ENCODE data around the gene FKBP1A. TPM values are rescaled to one million over a fixed set of nuclear protein-coding genes. Genes with fewer than 3 reads are reported as not detected.
A peak's percentile ranks its signal among the peaks of the same experiment; 100 is the strongest.

FKBP1A gene
- total RNA-seq, 1 donor from 2014 or later = 124 TPM

- no peaks in the 10 kb centered on the region for H3K36me3 ChIP-seq
- H3K27me3 ChIP-seq (ENCODE audit: low read depth) = peaks cover 13% of the 10 kb centered on the region
- no peaks in the 10 kb centered on the region for H3K9me3 ChIP-seq (replicated peaks)
- peaks cover 73% of the 10 kb centered on the region for H3K4me1 ChIP-seq
- peak overlapping the region; percentile 96 for H3K4me3 ChIP-seq
- no peak for DNase-seq
- H3K27ac ChIP-seq (replicated peaks) = peak overlapping the region; percentile 93
- intact Hi-C loops (cut with micrococcal nuclease) = loop anchor here (5.0 kb wide), 1 partner anchor 65 kb away; the partner anchor contains the start of gene SDCBP2
- TF ChIP-seq CTCF (IDR thresholded peaks at IDR 0.05; ENCODE audit: borderline replicate concordance) = no peak
Measured at GRCh38 chr20:1391640-1392442, 1.0 kb downstream of the FKBP1A start.

- no peak for TF ChIP-seq CTCF (IDR thresholded peaks at IDR 0.05; ENCODE audit: borderline replicate concordance)
- peak overlapping the region; percentile 96 for H3K4me3 ChIP-seq
- peaks cover 80% of the 10 kb centered on the region for H3K4me1 ChIP-seq
- peak overlapping the region; percentile 93 for H3K27ac ChIP-seq (replicated peaks)
- DNase-seq = no peak
- H3K36me3 ChIP-seq = no peaks in the 10 kb centered on the region
- H3K27me3 ChIP-seq (ENCODE audit: low read depth) = peaks cover 10% of the 10 kb centered on the region
- no peaks in the 10 kb centered on the region for H3K9me3 ChIP-seq (replicated peaks)
- intact Hi-C loops (cut with micrococcal nuclease) = loop anchor here (5.0 kb wide), 1 partner anchor 63 kb away; the partner anchor contains the start of gene SDCBP2
Measured at GRCh38 chr20:1390581-1391403, 2.1 kb downstream of the FKBP1A start.

- no peak for DNase-seq
- no peak for TF ChIP-seq CTCF (IDR thresholded peaks at IDR 0.05; ENCODE audit: borderline replicate concordance)
- intact Hi-C loops (cut with micrococcal nuclease) = loop anchor here (5.0 kb wide), 1 partner anchor 63 kb away; the partner anchor contains the start of gene SDCBP2
- Histone ChIP-seq H3K27ac (replicated peaks) (peak overlapping the region; percentile 93), H3K4me3 (peak overlapping the region; percentile 96), H3K27me3 (ENCODE audit: low read depth) (peaks cover 2% of the 10 kb centered on the region), H3K9me3 (replicated peaks) (no peaks in the 10 kb centered on the region), H3K36me3 (peaks cover 4% of the 10 kb centered on the region), H3K4me1 (peaks cover 88% of the 10 kb centered on the region)
Measured at GRCh38 chr20:1389703-1390580, 2.9 kb downstream of the FKBP1A start.

- H3K27ac ChIP-seq (replicated peaks) = peak overlapping the region; percentile 93
- intact Hi-C loops (cut with micrococcal nuclease) = no loop called here
- peaks cover 6% of the 10 kb centered on the region for H3K36me3 ChIP-seq
- peaks cover 98% of the 10 kb centered on the region for H3K4me1 ChIP-seq
- TF ChIP-seq CTCF (IDR thresholded peaks at IDR 0.05; ENCODE audit: borderline replicate concordance) = no peak
- peak overlapping the region; percentile 96 for H3K4me3 ChIP-seq
- no peaks in the 10 kb centered on the region for H3K9me3 ChIP-seq (replicated peaks)
- H3K27me3 ChIP-seq (ENCODE audit: low read depth) = no peaks in the 10 kb centered on the region
- no peak for DNase-seq
Measured at GRCh38 chr20:1388741-1389483, 3.9 kb downstream of the FKBP1A start.

Measured in left ventricle myocardium inferior (tissue), 1 donor.